ENCODE data around the gene PNPT1.
"Not testable (repeated sequence)": the region's sequence is repeated elsewhere in the genome, so short reads cannot be mapped to it uniquely, and the experiment has no call there.

Gene PNPT1

GRCh38 chr2:55718165-55719008, 24.7 kb upstream of the PNPT1 start:
- peaks cover 4% of the 10 kb centered on the region for H3K4me1 ChIP-seq (ENCODE audit: control insufficient read depth, insufficient read depth, low read length, poor library complexity, severe bottlenecking)
- no peak overlapping the region for H3K4me3 ChIP-seq (ENCODE audit: extremely low read depth, insufficient read depth, low read length, poor library complexity, severe bottlenecking)
- WGBS, 2 experiments (ENCODE audit: insufficient coverage in 2 of 2), result 72 to 83% methylated on average over 2 to 4 of the region's 11 CpGs
- H3K9me3 ChIP-seq (ENCODE audit: control insufficient read depth, low read length), result no peaks in the 10 kb centered on the region
- H3K36me3 ChIP-seq (ENCODE audit: control insufficient read depth, insufficient read depth, low read length), result no peaks in the 10 kb centered on the region
- no peak overlapping the region for H3K27ac ChIP-seq (ENCODE audit: low read depth, low read length, severe bottlenecking)

GRCh38 chr2:55715626-55716025, 22.0 kb upstream of the PNPT1 start:
- Histone ChIP-seq H3K9me3 (ENCODE audit: control insufficient read depth, low read length) (no peaks in the 10 kb centered on the region), H3K4me3 (ENCODE audit: extremely low read depth, insufficient read depth, low read length, poor library complexity, severe bottlenecking) (no peak overlapping the region), H3K4me1 (ENCODE audit: control insufficient read depth, insufficient read depth, low read length, poor library complexity, severe bottlenecking) (peaks cover 17% of the 10 kb centered on the region), H3K27ac (ENCODE audit: low read depth, low read length, severe bottlenecking) (no peak overlapping the region), H3K36me3 (ENCODE audit: control insufficient read depth, insufficient read depth, low read length) (no peaks in the 10 kb centered on the region)
- 89 to 94% methylated on average over 2 to 3 of the region's 4 CpGs for WGBS, 2 experiments (ENCODE audit: insufficient coverage in 2 of 2)

- H3K36me3 ChIP-seq (ENCODE audit: control insufficient read depth, insufficient read depth, low read length); H3K27ac ChIP-seq (ENCODE audit: low read depth, low read length, severe bottlenecking); H3K4me3 ChIP-seq (ENCODE audit: extremely low read depth, insufficient read depth, low read length, poor library complexity, severe bottlenecking); H3K9me3 ChIP-seq (ENCODE audit: control insufficient read depth, low read length): not testable (repeated sequence)
- peaks cover 17% of the 10 kb centered on the region for H3K4me1 ChIP-seq (ENCODE audit: control insufficient read depth, insufficient read depth, low read length, poor library complexity, severe bottlenecking)
- 100% methylated on average over 1 to 2 of the region's 3 CpGs for WGBS, 2 experiments (ENCODE audit: insufficient coverage in 2 of 2)
These were observed 21.5 kb upstream of the PNPT1 start for GRCh38 chr2:55715178-55715577.

DNA sequence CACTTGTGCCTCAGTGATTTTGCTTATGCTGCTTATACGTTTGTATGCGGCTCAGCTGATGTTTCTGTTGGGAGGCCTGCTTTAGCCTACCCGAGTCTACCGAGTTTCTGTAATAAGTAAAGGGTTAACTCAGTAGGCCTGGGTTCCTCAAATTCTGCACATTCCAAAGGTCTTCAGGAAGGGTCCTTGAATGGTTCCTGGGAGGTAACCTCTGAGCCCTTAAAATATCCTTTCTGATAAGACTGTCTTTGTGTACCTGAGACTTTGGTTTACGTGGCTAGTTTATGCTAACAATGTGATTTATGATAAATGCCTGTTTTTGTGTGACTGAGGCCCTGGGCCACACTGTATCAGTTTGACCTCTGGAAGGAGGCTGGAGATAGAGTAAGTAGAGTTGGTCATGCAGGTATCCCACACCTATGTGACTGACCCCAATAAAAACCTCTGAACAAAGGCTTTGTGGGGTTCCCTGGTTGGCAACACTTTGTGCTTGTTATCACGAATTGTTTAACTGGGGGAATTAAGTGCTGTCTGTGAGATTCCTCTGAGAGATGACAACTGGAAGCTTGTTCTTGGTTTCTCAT, 18.9 kb upstream of the PNPT1 start:
- Histone ChIP-seq H3K4me1 (ENCODE audit: control insufficient read depth, insufficient read depth, low read length, poor library complexity, severe bottlenecking) (peaks cover 17% of the 10 kb centered on the region), H3K36me3 (ENCODE audit: control insufficient read depth, insufficient read depth, low read length) (no peaks in the 10 kb centered on the region), H3K4me3 (ENCODE audit: extremely low read depth, insufficient read depth, low read length, poor library complexity, severe bottlenecking) (no peak overlapping the region), H3K27ac (ENCODE audit: low read depth, low read length, severe bottlenecking) (no peak overlapping the region), H3K9me3 (ENCODE audit: control insufficient read depth, low read length) (no peaks in the 10 kb centered on the region)
- 65 to 69% methylated on average over 4 to 5 of the region's 6 CpGs for WGBS, 2 experiments (ENCODE audit: insufficient coverage in 2 of 2)

DNA sequence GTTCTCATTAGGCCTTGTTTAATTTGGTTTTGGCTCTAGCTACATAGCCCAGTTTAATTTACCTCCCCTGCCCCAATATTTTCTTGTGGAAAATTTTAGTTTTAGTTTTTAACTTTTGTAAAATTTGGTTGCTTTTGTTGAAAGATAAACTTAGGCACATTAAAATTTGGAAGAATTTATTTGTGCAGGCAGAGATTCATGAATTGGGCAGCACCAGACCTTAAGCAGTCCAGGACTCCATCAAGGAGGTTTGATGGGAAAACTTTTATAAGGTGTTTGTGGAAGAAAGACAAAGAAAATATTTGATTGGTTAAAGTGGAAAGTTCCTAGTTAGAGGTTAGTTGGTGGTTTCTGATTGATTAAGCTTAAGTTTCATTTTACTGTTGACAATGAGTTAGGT, 16.4 kb upstream of the PNPT1 start:
- Histone ChIP-seq H3K27ac (ENCODE audit: low read depth, low read length, severe bottlenecking) (no peak overlapping the region), H3K36me3 (ENCODE audit: control insufficient read depth, insufficient read depth, low read length) (no peaks in the 10 kb centered on the region), H3K4me3 (ENCODE audit: extremely low read depth, insufficient read depth, low read length, poor library complexity, severe bottlenecking) (no peak overlapping the region), H3K9me3 (ENCODE audit: control insufficient read depth, low read length) (no peaks in the 10 kb centered on the region), H3K4me1 (ENCODE audit: control insufficient read depth, insufficient read depth, low read length, poor library complexity, severe bottlenecking) (peaks cover 13% of the 10 kb centered on the region)

DNA sequence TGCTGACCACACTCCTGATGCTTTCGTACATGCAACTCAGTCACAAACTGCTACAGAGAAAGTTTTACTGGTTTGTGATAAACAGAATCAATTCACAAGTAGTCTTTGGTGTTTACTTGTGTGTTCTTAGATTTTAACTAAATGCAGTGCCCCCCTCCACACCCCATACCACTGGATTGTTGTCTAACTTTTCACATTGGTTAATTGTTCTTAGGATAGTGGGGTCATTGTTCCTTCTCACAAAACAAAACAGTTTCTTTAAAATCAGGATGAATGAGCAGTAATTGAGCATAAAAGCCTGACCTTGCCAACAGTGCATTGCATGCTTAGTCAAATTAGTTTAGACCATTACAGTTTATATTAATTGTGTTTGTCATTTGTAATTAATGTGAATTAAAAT, 14.1 kb upstream of the PNPT1 start:
- no CpG with 5 or more reads among the region's 1 CpG for WGBS, 2 experiments (ENCODE audit: insufficient coverage in 2 of 2)
- no peaks in the 10 kb centered on the region for H3K36me3 ChIP-seq (ENCODE audit: control insufficient read depth, insufficient read depth, low read length)
- peaks cover 8% of the 10 kb centered on the region for H3K4me1 ChIP-seq (ENCODE audit: control insufficient read depth, insufficient read depth, low read length, poor library complexity, severe bottlenecking)
- no peaks in the 10 kb centered on the region for H3K9me3 ChIP-seq (ENCODE audit: control insufficient read depth, low read length)
- no peak overlapping the region for H3K4me3 ChIP-seq (ENCODE audit: extremely low read depth, insufficient read depth, low read length, poor library complexity, severe bottlenecking)
- no peak overlapping the region for H3K27ac ChIP-seq (ENCODE audit: low read depth, low read length, severe bottlenecking)

GRCh38 chr2:55706258-55706657, 12.6 kb upstream of the PNPT1 start:
- not testable (repeated sequence) for H3K27ac ChIP-seq (ENCODE audit: low read depth, low read length, severe bottlenecking); H3K4me1 ChIP-seq (ENCODE audit: control insufficient read depth, insufficient read depth, low read length, poor library complexity, severe bottlenecking); H3K4me3 ChIP-seq (ENCODE audit: extremely low read depth, insufficient read depth, low read length, poor library complexity, severe bottlenecking); H3K36me3 ChIP-seq (ENCODE audit: control insufficient read depth, insufficient read depth, low read length); H3K9me3 ChIP-seq (ENCODE audit: control insufficient read depth, low read length)
- 91 to 100% methylated on average over 1 of the region's 4 CpGs for WGBS, 2 experiments (ENCODE audit: insufficient coverage in 2 of 2)

DNA sequence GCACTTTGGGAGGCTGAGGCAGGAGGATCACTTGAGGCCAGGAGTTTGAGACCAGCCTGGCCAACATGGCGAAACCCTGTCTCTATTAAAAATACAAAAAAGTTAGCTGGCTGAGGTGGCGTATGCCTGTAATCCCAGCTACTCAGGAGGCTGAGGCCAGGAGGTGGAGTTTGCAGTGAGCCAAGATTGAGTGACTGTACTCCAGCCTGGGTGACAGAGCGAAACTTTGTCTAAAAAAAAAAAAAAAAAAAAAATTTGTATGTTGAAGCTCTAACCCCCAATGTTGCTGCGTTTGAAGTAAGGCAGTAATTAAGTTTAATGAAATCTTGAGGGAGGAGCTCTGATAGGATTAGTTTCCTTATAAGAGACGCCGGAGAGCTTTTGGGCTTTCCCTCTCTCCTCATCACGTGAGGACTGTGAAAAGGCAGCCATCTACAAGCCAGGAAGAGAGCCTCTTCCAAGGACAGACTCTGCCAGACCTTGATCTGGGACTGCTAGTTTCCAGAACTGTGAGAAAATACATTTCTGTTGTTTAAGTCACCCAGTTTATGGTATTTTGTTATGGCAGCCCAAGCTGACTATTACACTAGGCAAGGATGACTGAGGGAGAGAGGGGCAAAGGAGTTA, 11.5 kb upstream of the PNPT1 start:
- Histone ChIP-seq H3K4me1 (ENCODE audit: control insufficient read depth, insufficient read depth, low read length, poor library complexity, severe bottlenecking) (no peaks in the 10 kb centered on the region), H3K36me3 (ENCODE audit: control insufficient read depth, insufficient read depth, low read length) (no peaks in the 10 kb centered on the region), H3K9me3 (ENCODE audit: control insufficient read depth, low read length) (no peaks in the 10 kb centered on the region), H3K4me3 (ENCODE audit: extremely low read depth, insufficient read depth, low read length, poor library complexity, severe bottlenecking) (no peak overlapping the region), H3K27ac (ENCODE audit: low read depth, low read length, severe bottlenecking) (no peak overlapping the region)
- WGBS, 2 experiments (ENCODE audit: insufficient coverage in 2 of 2), result 90 to 93% methylated on average over 4 of the region's 7 CpGs

GRCh38 chr2:55703350-55703749, 9.7 kb upstream of the PNPT1 start:
- Histone ChIP-seq H3K36me3 (ENCODE audit: control insufficient read depth, insufficient read depth, low read length) (no peaks in the 10 kb centered on the region), H3K27ac (ENCODE audit: low read depth, low read length, severe bottlenecking) (no peak overlapping the region), H3K4me1 (ENCODE audit: control insufficient read depth, insufficient read depth, low read length, poor library complexity, severe bottlenecking) (no peaks in the 10 kb centered on the region), H3K4me3 (ENCODE audit: extremely low read depth, insufficient read depth, low read length, poor library complexity, severe bottlenecking) (no peak overlapping the region), H3K9me3 (ENCODE audit: control insufficient read depth, low read length) (no peaks in the 10 kb centered on the region)
- WGBS, 2 experiments (ENCODE audit: insufficient coverage in 2 of 2), result 98 to 100% methylated on average over 4 of the region's 4 CpGs

GRCh38 chr2:55692740-55693139, 904 bp downstream of the PNPT1 start:
- WGBS, 2 experiments (ENCODE audit: insufficient coverage in 2 of 2), result 12 to 21% methylated on average over 4 of the region's 5 CpGs
- not testable (repeated sequence) for H3K27ac ChIP-seq (ENCODE audit: low read depth, low read length, severe bottlenecking); H3K4me1 ChIP-seq (ENCODE audit: control insufficient read depth, insufficient read depth, low read length, poor library complexity, severe bottlenecking); H3K9me3 ChIP-seq (ENCODE audit: control insufficient read depth, low read length)
- Histone ChIP-seq H3K36me3 (ENCODE audit: control insufficient read depth, insufficient read depth, low read length) (peaks cover 13% of the 10 kb centered on the region), H3K4me3 (ENCODE audit: extremely low read depth, insufficient read depth, low read length, poor library complexity, severe bottlenecking) (peak overlapping the region; percentile 88)

DNA sequence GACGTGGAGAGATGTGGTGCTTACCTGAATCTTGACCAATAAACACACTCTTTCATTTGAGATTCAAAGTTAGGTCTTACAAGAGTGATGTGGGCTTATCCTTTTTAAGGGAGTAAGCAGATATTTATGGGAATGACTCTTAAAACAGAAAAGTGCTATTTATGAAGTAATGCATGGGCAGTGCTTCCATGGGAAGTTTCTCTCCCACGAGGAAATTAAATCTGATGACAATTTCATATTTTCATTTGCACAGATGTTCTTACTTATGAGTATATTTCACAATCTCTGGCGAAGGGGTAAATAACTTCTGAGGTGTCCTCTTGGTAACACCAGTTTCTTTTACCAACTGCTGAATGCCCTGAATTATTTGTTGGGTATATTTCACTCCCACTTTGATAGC, 21.0 kb downstream of the PNPT1 start:
- no CpG with 5 or more reads among the region's 3 CpGs for WGBS, 2 experiments (ENCODE audit: insufficient coverage in 2 of 2)
- H3K27ac ChIP-seq (ENCODE audit: low read depth, low read length, severe bottlenecking), result no peak overlapping the region

More for the DNA sequence above, 21.0 kb downstream of the PNPT1 start:
- Histone ChIP-seq H3K4me3 (ENCODE audit: extremely low read depth, insufficient read depth, low read length, poor library complexity, severe bottlenecking) (no peak overlapping the region), H3K36me3 (ENCODE audit: control insufficient read depth, insufficient read depth, low read length) (peaks cover 47% of the 10 kb centered on the region), H3K9me3 (ENCODE audit: control insufficient read depth, low read length) (no peaks in the 10 kb centered on the region), H3K4me1 (ENCODE audit: control insufficient read depth, insufficient read depth, low read length, poor library complexity, severe bottlenecking) (no peaks in the 10 kb centered on the region)

All from mesodermal cell (in vitro differentiated cells).